NCI-H128 (cell line): ENCODE results near the gene ITGA2B.
"Not testable (repeated sequence)": the region's sequence is repeated elsewhere in the genome, so short reads cannot be mapped to it uniquely, and the experiment has no call there.

Source experiments
- DNase-seq: peaks from one replicate; lab custom pipeline; 2025; ENCODE audit not compliant: unreplicated experiment; lab: John Stamatoyannopoulos, UW

Gene ITGA2B

DNA sequence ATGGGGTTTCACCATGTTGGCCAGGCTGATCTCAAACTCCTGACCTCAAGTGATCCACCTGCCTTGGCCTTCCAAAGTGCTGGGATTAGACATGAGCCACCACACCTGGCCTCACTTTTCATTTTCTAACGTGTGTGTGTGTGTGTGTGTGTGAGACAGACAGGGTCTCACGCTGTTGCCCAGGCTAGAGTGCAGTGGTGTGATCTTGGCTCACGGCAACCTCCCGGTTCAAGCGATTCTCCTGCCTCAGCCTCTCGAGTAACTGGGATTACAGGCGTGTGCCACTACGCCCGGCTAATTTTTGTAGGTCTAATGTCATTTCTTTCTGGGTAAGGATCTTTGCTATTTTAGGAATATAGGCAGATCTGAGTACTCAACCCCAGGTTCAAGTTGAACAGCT is 4.7 kb upstream of the ITGA2B start:
- DNase-seq, result not testable (repeated sequence)

DNA sequence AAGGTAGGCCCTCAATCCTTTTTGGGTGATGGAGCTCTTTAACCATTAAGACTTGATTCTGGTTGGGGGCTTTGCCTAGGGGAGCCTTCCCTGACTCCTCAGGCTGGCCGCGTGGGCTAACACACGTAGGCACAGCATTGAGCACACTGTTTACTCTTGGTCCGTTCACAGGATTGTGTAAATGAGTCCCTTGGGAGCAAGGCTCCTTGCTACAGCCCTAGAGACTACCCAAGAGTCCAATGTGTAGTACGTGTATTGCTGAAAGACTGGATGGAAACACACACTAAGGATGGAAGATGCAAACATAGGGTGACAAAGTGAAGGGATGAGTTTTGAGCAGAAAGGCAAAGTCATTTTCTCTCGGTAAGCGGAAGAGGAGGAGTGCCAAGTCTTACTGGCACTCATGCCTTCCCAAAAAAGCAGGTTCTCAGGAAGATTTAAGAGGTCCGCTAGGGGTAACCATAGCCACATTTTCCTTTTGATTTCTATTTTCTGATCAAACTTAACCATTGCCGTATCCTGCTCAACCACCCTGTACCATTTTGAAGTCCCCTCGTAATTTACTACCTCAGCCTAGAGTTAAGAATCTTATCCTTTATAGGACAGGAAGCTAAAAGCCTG is 911 bp upstream of the ITGA2B start:
- DNase-seq, result no peak

DNA sequence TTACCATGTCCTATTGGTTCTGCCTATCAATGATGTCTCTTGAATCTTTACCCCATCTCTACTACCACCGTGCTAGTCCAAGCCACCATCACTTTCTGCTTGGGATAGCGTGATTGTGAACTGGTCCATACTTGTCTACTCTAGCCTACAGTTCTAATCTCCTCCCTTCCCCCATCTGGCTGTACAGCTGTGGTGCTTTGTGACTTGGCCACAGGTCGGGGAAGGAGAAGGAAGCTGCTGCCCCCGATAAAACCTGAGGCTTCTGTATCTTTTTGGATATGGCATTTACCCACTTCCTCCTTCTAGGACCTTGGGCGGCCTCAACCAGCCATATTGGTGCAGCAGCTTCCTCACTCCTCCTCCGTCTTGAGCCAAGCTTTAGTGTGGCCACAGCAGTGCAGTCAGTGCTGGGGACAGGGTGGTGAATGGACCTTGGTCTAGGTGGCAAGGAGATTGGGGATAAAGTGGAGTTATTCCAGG is 314 bp upstream of the ITGA2B start:
- DNase-seq, result no peak

DNA sequence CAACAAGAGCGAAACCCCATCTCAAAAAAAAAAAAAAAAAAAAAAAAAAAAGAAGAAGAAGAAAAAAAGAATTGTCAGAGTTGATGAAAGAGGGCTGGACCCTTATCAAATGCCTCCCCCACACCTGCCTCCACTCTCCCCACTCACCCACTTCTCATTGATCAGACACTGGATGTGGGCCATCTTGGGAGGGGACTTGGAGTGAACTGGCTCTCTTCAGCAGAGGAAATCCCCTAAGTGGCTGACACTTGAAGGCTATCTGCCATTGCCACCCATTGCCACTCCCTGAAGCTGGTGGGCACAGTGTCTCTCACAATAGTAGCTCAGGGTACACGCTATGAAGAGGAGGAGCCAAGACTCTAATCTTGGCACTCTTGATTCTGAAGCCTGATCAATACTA is 1.6 kb downstream of the ITGA2B start:
- no peak for DNase-seq

DNA sequence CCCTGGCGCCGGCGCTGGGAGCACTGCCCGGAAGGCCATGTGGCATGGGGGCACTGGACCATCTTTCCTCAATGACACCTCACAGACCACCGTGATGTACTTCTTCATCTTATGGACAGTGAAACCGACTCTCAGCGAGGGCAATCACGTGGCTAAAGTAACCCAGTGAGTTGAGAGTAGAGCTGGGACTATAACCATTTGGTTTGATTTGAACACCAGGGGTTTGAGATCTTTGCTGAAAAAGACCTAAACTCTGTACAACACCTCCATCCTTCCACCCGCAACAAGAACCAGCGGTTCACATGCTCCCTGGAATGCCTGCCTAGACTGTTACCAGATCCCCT is 3.3 kb downstream of the ITGA2B start:
- no peak for DNase-seq

DNA sequence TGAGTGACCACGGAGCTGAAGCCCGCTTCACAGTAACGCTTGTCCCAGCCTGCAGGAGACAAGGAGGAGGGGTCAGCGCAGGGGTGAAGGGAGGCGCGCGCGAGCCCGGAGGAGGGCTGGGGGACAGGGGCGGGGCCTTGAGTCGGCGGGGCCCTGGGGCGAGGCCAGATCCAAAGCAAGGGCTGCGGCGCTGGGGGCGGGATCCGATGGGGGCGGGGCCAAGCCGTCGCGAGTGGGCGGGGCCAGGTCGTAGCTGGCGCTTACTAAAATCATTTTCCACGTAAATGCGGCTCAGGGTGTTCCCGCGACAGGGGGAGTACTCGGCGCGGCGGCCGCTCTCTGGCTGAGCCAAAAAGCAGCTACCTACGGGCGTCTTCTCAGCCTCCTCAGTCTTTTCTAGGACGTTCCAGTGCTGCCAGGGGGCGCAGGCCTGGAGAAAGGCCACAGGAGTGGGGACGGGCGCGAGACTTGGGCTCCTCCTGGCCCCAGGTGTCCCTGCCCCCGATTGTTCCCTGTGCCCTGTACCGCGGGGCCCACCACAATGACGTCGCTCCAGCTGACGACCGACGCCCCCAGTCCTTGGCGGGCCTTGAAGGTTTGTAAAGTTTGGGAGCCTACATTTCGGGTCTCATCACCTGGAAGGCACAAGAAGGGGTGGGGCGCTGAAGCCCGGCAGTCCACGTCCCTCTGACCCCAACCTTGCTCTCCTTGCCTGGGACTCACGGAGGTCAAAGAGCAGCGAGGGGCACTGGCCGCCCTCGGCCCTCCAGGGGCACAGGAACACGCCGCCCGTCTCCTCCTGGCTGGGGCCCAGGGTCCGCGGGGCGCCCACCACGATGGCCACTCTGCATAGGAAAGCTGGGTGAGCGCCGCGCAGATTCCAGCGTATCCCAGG is 3.9 kb downstream of the ITGA2B start:
- DNase-seq, result peak; percentile 30

DNA sequence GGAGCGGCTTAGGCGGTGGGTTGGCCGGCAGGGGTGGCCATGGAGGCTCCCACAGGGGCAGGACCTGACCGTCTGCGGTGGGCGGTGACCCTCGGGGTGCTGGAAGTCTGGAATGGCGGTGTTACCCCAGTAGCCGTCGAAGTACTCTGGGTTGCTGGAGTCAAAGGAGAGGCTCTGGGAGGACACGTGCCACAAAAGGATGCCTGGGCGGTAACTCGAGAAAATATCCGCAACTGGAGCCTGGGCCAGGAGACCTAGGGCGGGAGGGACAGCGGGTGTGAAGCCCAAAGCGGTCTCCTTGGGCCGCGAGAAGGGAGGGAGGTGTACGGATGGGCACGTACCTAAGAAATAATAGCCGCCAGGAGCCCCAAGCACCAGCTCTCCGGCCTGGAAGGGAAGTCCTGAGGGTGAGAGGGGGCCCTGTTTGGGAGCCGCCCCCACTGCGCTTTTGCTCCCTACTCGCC is 4.6 kb downstream of the ITGA2B start:
- DNase-seq, result no peak

DNA sequence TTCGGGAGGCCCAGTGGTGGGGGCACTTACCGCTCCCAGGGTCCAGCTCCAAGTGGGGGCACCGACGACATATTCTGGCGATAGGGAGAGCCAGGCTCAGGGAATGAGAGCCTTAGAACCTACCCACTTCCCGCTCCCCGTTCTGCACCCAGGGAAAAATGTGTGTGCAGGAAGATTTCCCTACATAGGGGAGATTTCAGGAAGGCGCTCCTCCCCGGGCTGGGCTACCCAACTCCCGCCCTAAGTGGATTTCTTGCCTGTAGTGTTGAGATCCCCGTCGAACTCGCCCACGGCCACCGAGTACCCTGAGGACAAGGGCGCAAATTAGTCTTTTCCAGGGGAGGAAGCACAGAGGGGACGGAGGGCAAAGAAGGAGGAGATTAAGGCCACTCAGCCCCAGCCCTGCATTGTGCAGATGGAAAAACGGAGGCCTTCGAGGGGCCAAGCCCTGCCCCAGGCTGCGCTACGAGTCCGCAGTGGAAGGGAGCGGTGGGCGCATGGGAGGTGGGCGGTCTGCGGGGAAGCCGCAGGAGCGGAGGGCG is 5.1 kb downstream of the ITGA2B start:
- DNase-seq, result no peak

DNA sequence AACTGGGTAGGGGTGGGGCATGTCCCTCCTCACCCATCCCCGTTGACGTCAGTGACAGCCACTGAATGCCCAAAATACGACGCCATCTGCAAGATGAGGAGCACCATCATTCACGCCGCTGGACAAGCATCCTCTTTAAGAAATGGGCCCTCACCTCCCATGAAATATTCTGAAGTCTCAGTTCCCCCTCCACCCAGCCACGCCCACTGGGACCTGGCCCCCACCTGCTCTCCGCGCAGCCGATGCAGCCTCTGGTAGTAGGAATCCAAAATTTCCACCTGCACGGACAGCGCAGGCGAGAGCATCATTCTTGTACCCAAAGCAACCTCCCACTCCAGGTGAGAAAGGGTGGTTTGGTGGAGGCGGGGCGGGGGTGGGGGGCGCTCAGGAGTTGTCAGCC is 5.6 kb downstream of the ITGA2B start:
- no peak for DNase-seq

DNA sequence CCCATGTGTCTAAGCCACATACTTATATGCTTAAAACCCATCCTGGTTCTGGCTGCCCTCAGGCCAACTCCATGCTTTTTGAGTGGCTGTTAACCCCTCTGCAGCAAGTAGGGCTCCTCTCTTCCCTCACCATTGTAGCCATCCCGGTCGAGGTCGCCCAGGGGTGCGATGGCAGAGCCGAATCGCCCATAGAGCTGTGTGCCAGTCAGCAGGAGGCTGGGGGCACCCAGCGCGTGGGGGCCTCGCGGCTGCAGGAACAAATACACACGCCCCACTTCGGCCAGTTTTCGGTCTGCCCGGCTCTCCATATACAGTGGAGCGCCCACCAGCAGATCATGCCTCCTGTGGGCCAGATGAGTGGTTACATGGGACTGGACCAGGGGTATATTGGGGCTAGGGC is 6.1 kb downstream of the ITGA2B start:
- no peak for DNase-seq

DNA sequence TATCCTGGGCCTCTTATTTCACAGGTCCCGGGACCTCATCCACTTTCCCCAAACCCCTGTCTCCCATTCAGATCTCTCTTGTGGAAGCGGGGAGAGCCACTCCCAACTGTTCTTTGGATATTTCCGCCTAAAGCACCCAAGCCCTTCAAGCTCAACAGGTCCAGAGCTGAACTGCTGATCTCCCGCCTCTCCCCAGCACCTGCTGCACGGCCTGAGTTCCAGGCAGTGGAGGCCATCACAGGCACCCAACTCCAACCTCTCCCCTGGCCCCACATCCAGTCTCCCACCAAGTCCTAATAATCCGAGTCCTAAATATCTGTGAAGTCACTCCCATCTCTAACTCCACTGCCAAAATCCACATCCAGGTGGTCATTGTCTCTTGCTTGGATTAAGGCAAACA is 6.5 kb downstream of the ITGA2B start:
- no peak for DNase-seq

DNA sequence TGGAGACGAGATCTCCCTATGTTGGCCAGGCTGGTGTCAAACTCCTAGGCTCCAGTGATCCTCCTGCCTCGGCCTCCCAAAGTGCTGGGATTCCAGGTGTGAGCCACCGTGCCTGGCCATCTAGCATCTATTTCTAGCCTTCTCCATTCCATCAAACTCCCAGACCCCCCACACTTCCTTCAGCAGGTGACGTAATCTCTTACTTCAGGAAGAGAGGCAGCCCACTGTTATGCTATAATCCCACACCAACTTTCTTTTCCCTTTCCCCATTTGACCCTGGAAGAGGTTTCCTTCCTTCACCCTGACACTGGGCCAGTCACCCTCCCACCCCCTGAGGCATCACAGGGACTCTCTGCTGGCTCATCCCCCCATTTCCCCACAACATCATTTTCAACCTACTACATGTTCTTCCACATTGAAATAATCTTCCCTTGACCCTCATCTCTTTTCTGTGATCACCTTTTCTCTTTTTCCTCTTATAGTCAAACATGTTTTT is 7.6 kb downstream of the ITGA2B start:
- DNase-seq, result no peak

DNA sequence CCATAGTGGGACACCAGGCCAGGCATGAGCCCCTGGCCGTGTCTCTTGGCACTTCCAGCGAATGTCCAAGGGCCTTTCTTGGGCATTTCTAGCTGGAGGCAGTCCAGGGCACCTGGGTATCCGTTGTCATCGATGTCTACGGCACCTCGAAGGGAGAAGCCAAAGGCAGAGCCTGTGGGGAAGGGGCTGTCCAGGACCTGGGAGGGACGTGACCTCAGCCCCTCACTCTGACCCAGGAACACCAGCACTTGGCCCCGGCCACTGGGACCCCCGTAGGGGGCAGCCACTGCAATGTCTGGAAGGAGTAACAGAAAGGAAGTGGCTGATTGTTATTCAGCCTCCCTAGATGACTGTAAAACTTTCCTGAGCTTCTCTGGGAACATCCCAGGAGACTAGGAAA is 8.7 kb downstream of the ITGA2B start:
- no peak for DNase-seq

DNA sequence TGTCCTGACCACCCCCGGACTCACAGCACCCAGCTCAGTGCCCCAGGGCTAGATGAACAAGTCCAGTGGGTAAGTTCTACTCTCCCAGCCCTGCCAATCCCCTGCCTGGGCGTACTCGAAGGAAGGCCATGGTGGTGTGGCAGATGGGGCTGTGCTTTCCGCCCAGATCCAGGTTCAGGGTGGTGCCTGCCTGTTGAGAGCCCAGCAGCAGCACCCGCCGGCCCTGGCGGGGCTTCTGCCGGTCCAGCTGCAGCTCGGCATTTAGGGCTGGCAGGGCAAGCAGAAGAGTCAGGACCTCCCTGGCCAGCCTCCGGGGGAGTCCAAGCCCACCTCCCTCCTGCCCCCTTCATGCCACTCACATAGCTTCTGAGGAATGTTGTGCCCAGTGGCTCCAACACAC is 9.6 kb downstream of the ITGA2B start:
- DNase-seq, result no peak

DNA sequence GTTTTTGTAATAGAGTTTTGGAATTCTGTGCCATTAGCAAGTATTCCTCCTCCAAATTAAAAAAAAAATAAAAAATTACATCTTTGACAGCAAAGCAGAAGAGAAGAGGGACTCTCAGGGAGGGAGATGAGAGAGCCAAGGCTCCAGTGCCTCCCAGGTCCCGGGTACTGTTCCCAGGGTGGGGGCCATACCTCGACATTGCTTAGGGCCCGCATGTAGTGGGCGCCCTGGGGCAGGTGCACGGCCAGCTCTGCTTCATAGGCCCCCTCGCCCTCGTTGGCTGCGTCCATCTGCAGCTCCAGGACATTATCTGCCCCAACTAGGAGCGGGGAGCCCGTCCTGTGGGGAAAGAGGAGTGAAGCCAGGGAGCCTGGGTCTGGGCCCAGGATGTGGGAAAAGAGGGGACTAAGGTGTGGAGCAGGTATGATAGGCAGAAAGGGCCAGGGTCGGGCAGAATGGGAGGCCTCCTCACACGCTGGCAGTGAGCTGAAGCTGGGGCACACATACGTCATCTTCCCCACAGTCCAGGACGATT is 11.2 kb downstream of the ITGA2B start:
- no peak for DNase-seq

DNA sequence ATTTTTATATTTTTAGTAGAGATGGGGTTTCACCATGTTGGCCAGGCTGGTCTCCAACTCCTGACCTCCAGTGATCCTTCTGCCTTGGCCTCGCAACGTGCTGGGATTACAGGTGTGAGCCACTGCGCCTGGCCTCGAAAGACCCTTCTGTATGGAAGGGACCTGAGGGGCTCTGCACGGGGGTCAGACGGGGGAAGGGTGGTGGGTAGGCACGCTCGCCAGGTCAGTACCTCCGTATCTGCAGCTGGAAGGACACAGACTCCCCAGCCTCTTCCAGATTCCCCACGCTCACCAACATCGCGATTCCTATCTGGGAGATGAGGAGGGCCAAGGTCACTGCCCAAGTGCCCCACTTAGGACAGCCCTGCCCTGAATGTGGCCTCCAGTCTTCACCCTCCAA is 12.7 kb downstream of the ITGA2B start:
- no peak for DNase-seq

DNA sequence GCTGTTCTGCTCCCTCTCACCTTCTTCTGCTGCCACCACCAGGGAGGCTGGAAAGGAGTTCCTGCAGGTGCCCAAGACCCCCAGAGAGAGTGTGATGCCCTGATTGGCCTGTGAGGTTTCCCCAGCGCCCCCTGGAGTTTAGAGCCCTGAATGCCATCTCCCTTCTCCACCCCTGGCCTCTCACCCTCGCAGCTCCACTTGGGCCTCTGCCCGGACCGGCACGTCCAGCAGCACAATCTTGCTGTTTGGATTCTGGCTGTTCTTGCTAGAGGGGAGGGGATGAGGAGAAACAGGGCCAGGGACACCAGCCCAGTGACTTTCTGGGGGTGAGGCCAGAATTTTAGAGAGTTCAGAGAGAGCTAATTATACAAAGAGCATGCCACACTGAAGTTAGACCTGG is 13.3 kb downstream of the ITGA2B start:
- DNase-seq, result no peak

DNA sequence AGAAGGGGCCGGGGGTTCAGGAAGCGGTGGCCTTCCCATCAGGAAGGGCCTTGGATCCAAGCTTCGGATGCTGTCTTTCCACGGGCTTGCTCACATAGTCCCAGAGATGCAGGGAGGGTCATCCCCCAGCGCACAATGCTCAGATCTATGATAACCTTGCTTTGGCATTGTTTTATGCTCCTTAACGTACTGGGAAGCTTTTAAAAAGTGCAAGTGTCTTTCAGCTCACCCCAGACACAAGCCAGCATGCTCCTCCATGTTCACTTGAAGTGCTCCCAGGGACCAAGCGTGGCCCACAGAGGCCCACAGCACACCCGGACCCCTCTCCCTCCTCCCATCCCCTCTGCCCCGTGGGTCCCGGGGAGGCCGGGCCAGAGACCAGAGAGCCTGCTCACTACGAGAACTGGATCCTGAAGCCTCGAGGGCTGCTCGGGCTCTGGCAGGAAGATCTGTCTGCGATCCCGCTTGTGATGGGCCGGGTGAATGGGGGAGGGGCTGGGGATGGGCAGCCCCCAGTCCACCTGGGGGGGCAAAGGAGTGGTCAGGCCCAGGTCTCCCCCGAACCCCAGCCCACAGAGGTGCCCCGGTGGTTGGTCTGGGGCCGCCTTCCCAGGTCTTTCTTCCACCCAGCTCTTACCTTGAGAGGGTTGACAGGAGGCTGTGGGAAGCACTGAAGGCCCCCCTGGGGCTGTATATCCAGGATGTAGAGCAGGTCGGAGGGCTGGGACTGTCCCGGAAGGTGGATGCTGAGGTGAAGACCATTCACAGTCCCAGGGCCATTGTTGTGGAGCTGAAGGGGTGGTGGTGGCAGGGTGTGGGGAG is 14.0 kb downstream of the ITGA2B start:
- DNase-seq, result no peak

DNA sequence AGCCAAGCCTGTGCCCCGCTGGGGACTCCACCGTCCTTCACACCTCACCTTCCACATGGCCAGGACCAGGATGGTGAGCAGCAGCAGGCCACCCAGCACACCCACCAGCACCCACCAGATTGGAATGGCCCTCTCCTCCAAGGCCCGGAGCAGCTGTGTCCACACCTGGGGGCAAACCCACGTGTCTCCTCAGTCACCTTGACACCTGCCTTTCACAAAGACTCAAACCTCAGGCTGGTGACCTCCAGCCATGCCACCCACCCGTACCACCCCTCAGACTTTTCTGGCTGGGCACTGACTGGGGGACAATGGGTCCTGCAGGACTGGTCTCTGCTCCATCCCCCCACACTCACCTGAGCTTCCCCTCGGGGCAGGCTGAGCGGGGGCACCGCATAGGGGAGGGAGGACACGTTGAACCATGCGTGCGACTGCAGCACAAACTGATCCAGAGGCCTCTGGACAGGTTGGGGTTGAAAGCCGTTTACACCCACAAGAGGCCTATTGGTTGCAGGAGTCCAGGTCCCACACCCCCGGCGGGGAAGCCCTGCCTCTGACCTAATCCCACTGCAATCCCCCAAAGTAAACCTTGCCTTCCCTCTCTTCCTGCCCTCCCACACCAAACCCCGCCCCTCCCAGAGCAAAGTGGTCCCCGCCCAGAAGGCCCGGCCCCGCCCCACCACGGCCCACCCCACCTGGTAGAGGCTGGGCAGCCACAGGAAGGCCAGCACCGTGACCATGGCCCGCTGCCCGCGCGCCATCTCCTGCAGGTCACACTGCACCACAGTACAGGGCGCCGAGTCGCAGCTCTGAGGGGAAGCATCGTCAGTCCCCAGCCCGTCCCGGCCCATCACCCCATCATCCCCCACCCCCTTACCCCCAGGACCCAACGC is 14.9 kb downstream of the ITGA2B start:
- no peak for DNase-seq

DNA sequence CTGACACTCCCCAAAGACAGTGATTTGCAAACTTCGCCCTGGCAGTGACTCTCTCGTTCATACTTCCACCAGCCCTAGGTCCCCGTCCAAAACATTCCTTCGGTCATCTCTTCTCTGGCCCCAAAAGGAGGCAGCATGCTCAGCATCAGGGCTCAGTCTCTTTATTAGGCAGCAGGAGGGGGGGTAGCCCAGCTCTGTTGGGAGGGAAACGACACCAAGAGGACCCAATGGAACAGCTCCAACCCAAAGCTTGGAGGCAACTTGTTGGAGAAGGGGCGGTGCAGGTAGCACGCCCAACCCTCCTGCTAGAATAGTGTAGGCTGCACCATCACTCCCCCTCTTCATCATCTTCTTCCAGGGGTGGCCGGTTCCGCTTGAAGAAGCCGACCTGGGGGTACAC is 17.4 kb downstream of the ITGA2B start:
- no peak for DNase-seq
